Globus pallidus (tissue), 1 donor: Measurements from ENCODE around the gene SLC40A1.

Source experiments
- DNase-seq: peaks from one replicate; pipeline ENCODE4 v3.0.0-alpha.2; 2015; ENCODE audit warnings: low spot score

Gene SLC40A1

GRCh38 chr2:189511960-189512319 lies 68.6 kb downstream of the SLC40A1 start:
- DNase-seq, result no peak

DNA sequence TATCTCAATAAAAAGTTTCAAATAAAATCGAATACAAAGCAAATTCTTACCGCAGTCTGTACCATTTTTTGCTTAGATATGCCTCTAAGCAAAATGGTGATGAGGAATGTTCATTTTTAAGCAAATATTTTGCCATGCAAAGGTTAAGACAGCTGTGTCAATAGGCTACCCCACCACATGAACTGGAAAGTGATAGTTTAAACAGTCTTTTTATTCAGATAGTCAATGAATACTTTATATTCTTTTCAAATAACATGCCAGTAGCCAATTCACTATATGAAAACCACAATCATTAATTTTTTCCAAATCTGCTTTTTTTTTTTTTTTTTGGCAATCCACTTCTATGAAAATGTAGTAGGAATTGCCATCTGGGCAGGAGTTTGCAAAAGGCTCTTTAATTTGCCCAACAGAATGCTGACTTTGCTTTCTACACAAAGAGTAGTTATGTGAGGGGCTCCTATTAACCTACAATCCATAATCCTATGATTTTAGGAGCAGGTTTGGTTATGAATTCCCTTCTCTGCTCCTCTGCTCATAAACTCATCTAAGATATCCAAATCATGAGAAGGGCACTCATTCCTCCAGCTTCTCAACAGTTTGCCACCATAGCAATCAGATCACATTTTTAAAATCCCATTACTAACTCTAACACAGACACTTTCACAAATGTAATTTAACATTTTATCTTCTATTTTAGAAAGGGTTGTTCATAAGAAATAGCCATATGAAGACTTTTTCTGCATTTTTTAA lies 69.2 kb downstream of the SLC40A1 start:
- no peak for DNase-seq
